Mesothelial cell of epicardium (in vitro differentiated cells): ENCODE data around the gene PDS5B. TPM values are rescaled to one million over a fixed set of nuclear protein-coding genes. Genes with fewer than 3 reads are reported as not detected.

Experiments
- DNase-seq, 2 experiments: peaks; one replicate each; pipeline ENCODE4 v3.0.0; 2021; ENCODE audit warnings: low spot score in 2 of 2; ENCODE audit not compliant: unreplicated experiment in 2 of 2
- H3K27ac Mint-ChIP-seq: 2 replicates; pipeline ENCODE4 v1.8.0; 2021; ENCODE audit warnings: mixed read lengths
- H3K27me3 Mint-ChIP-seq: 2 replicates; pipeline ENCODE4 v1.8.0; 2021; ENCODE audit warnings: low read depth, mixed read lengths
- H3K36me3 Mint-ChIP-seq: 2 replicates; pipeline ENCODE4 v1.8.0; 2021; ENCODE audit warnings: mixed read lengths
- H3K4me1 Mint-ChIP-seq: 2 replicates; pipeline ENCODE4 v1.8.0; 2021; ENCODE audit warnings: mixed read lengths
- H3K4me3 Mint-ChIP-seq: 2 replicates; pipeline ENCODE4 v1.8.0; 2021; ENCODE audit warnings: mild to moderate bottlenecking, moderate library complexity, mixed read lengths
- H3K9me3 Mint-ChIP-seq: 2 replicates; pipeline ENCODE4 v1.8.0; 2021; ENCODE audit warnings: mixed read lengths
- CTCF ChIP-seq: fragments of 200-600 bp; sonication (generic); IDR thresholded peaks from one replicate; pipeline ENCODE4 v1.5.0; 2021; ENCODE audit warnings: antibody characterized with exemption; ENCODE audit not compliant: unreplicated experiment
- total RNA-seq: library from RNA; stranded (reverse); gene quantifications from 3 replicates; pipeline ENCODE4 v1.2.1, GENCODE V29; 2021

Gene PDS5B
- total RNA-seq, 1 donor from 2014 or later, result 64.9 TPM

GRCh38 chr13:32642858-32643257 lies 56.6 kb downstream of the PDS5B start:
- no peak for DNase-seq
- Mint-ChIP-seq H3K9me3 (no peaks in the 10 kb centered on the region), H3K27me3 (no peaks in the 10 kb centered on the region), H3K4me1 (peaks cover 14% of the 10 kb centered on the region), H3K36me3 (no peaks in the 10 kb centered on the region), H3K4me3 (no peak overlapping the region), H3K27ac (peak overlapping the region; percentile 5)
- no peak for TF ChIP-seq CTCF

GRCh38 chr13:32645854-32646253 lies 59.6 kb downstream of the PDS5B start:
- no peaks in the 10 kb centered on the region for H3K27me3 Mint-ChIP-seq
- peaks cover 16% of the 10 kb centered on the region for H3K4me1 Mint-ChIP-seq
- no peaks in the 10 kb centered on the region for H3K9me3 Mint-ChIP-seq
- no peaks in the 10 kb centered on the region for H3K36me3 Mint-ChIP-seq
- H3K27ac Mint-ChIP-seq, result peak overlapping the region; percentile 38
- no peak for DNase-seq
- no peak for TF ChIP-seq CTCF
- H3K4me3 Mint-ChIP-seq, result no peak overlapping the region

GRCh38 chr13:32647926-32648325 lies 61.7 kb downstream of the PDS5B start:
- Mint-ChIP-seq H3K9me3 (no peaks in the 10 kb centered on the region), H3K27ac (no peak overlapping the region), H3K36me3 (peaks cover 3% of the 10 kb centered on the region), H3K27me3 (no peaks in the 10 kb centered on the region), H3K4me1 (peaks cover 11% of the 10 kb centered on the region), H3K4me3 (no peak overlapping the region)
- TF ChIP-seq CTCF, result no peak
- no peak for DNase-seq

- peaks cover 3% of the 10 kb centered on the region for H3K4me1 Mint-ChIP-seq
- no peak for DNase-seq
- TF ChIP-seq CTCF, result peak; percentile 23
- H3K27me3 Mint-ChIP-seq, result no peaks in the 10 kb centered on the region
- H3K4me3 Mint-ChIP-seq, result no peak overlapping the region
- no peak overlapping the region for H3K27ac Mint-ChIP-seq
- H3K36me3 Mint-ChIP-seq, result peaks cover 29% of the 10 kb centered on the region
- H3K9me3 Mint-ChIP-seq, result peaks cover 20% of the 10 kb centered on the region
Measured at GRCh38 chr13:32650705-32651311, 64.6 kb downstream of the PDS5B start.

- Mint-ChIP-seq H3K4me3 (no peak overlapping the region), H3K36me3 (peaks cover 47% of the 10 kb centered on the region), H3K9me3 (peaks cover 36% of the 10 kb centered on the region), H3K27ac (no peak overlapping the region), H3K4me1 (peaks cover 18% of the 10 kb centered on the region), H3K27me3 (no peaks in the 10 kb centered on the region)
- no peak for TF ChIP-seq CTCF
- DNase-seq, result no peak
Measured at GRCh38 chr13:32657309-32657708, 71.1 kb downstream of the PDS5B start.

GRCh38 chr13:32659736-32660135 lies 73.5 kb downstream of the PDS5B start:
- H3K27me3 Mint-ChIP-seq, result no peaks in the 10 kb centered on the region
- H3K27ac Mint-ChIP-seq, result peak overlapping the region; percentile 86
- H3K9me3 Mint-ChIP-seq, result peaks cover 24% of the 10 kb centered on the region
- no peak overlapping the region for H3K4me3 Mint-ChIP-seq
- peaks cover 34% of the 10 kb centered on the region for H3K36me3 Mint-ChIP-seq
- no peak for TF ChIP-seq CTCF
- peaks cover 18% of the 10 kb centered on the region for H3K4me1 Mint-ChIP-seq
- DNase-seq, result no peak
